HepG2 (cell line): ENCODE data around the gene COX15. TPM values are rescaled to one million over a fixed set of nuclear protein-coding genes. Genes with fewer than 3 reads are reported as not detected.
A peak's percentile ranks its signal among the peaks of the same experiment; 100 is the strongest.

Experiments used
- ATAC-seq: fragments of 200-7000 bp; cut with Tn5 transposase; 3 replicates; pipeline ENCODE4 v1.9.1; 2020; ENCODE audit warnings: mild to moderate bottlenecking, moderate library complexity
- BruUV-seq: library from RNA; stranded (reverse); fragments of 400-500 nt; replicated peaks from 2 replicates; lab custom pipeline; 2021; lab: Mats Ljungman, UMichigan
- CTCF ChIA-PET: fragments of 300-600 bp; formaldehyde crosslinking; extraction: SDS; loops from one replicate; lab custom pipeline; 2021; ENCODE audit warnings: low total read pairs, inconsistent platforms, low intra/inter-chr PET ratio; lab: Yijun Ruan, JAX
- POLR2A ChIA-PET: fragments of 350-600 bp; sonication (Branson Sonifier 250); formaldehyde crosslinking; loops from one replicate; lab custom pipeline; 2020; ENCODE audit warnings: antibody characterized with exemption, inconsistent platforms; lab: Yijun Ruan, JAX
- DNase-seq: peaks from one replicate; pipeline ENCODE4 v3.0.0-alpha.2; 2015; ENCODE audit warnings: low spot score
- FAIRE-seq: peaks from 3 replicates; lab custom pipeline; 2011; peaks lifted over from hg19 to GRCh38; lab: Jason Lieb, UNC
- H2AFZ ChIP-seq: one replicate; pipeline ENCODE4 v1.6.1; 2011; ENCODE audit warnings: low read length, inconsistent platforms
- H3K27ac ChIP-seq: fragments of 300-600 bp; 3 replicates; pipeline ENCODE4 v1.8.0; 2011; ENCODE audit warnings: mixed run types, mild to moderate bottlenecking, mixed read lengths, low read length, inconsistent platforms; ENCODE audit not compliant: insufficient read depth; ENCODE audit errors: extremely low read length
- H3K27me3 ChIP-seq, 2 experiments: fragments of 200-600 bp in 1 of 2; 2 replicates in 1 of 2; 3 replicates in 1 of 2; pipeline versions ENCODE4 v1.6.0 to v1.8.0; 2011; ENCODE audit warnings: low read length in 2 of 2, mild to moderate bottlenecking in 2 of 2, moderate library complexity in 2 of 2, inconsistent platforms in 1 of 2; ENCODE audit not compliant: insufficient read depth in 2 of 2, control insufficient read depth in 1 of 2
- H3K36me3 ChIP-seq, 2 experiments: fragments of 200-600 bp in 1 of 2; replicated peaks in 1 of 2; 2 replicates in 1 of 2; 3 replicates in 1 of 2; pipeline versions ENCODE4 v1.5.1 to v1.8.0; 2011; ENCODE audit warnings: low read length in 2 of 2, inconsistent platforms in 1 of 2; ENCODE audit not compliant: insufficient read depth in 2 of 2, control insufficient read depth in 1 of 2
- H3K4me1 ChIP-seq: 2 replicates; pipeline ENCODE4 v1.5.1; 2012; ENCODE audit warnings: low read length, inconsistent platforms; ENCODE audit not compliant: insufficient read depth
- H3K4me2 ChIP-seq: 2 replicates; pipeline ENCODE4 v1.6.0; 2011; ENCODE audit warnings: low read depth, low read length, inconsistent platforms
- H3K4me3 ChIP-seq, 3 experiments: fragments of 200-600 bp in 1 of 3; sonication (generic), shearing (Covaris generic) in 1 of 3; replicated peaks in 1 of 3; 2 replicates each; pipeline ENCODE4 v1.5.1; 2011 to 2016; ENCODE audit warnings: low read length in 3 of 3, inconsistent platforms in 2 of 3, low read depth in 2 of 3, mild to moderate bottlenecking in 2 of 3, control low read depth in 1 of 3, mixed read lengths in 1 of 3; ENCODE audit not compliant: insufficient read depth in 1 of 3
- H3K79me2 ChIP-seq: one replicate; pipeline ENCODE4 v1.6.1; 2011; ENCODE audit warnings: low read length, inconsistent platforms; ENCODE audit not compliant: insufficient read depth
- H3K9ac ChIP-seq: 2 replicates; pipeline ENCODE4 v1.6.0; 2011; ENCODE audit warnings: mild to moderate bottlenecking, low read depth, low read length, inconsistent platforms; ENCODE audit not compliant: insufficient read depth
- H3K9me3 ChIP-seq: 2 replicates; pipeline ENCODE4 v1.5.1; 2012; ENCODE audit warnings: mild to moderate bottlenecking, low read length
- H4K20me1 ChIP-seq: 2 replicates; pipeline ENCODE4 v1.6.0; 2011; ENCODE audit warnings: inconsistent platforms, mild to moderate bottlenecking, low read length, moderate library complexity; ENCODE audit not compliant: insufficient read depth
- ELF3 ChIP-seq: IDR thresholded peaks from 2 replicates; pipeline ENCODE4 v1.6.1; 2016; ENCODE audit warnings: missing genetic modification reagents, missing compliant biosample characterization
- HNRNPH1 ChIP-seq: fragments of 200-400 bp; formaldehyde crosslinking; optimal IDR thresholded peaks from 2 replicates; pipeline ENCODE3; 2017; ENCODE audit warnings: mild to moderate bottlenecking, low read depth, low read length
- MAFF ChIP-seq: IDR thresholded peaks from 2 replicates; pipeline ENCODE4 v1.6.1; 2011; ENCODE audit warnings: low read depth, low read length, improper control_type of control experiment
- MAFK ChIP-seq, 2 experiments: IDR thresholded peaks in 1 of 2; conservative IDR thresholded peaks in 1 of 2; 2 replicates each; pipeline ENCODE4 v1.6.1; 2011; ENCODE audit warnings: improper control_type of control experiment in 2 of 2, low read length in 2 of 2
- MXD3 ChIP-seq: IDR thresholded peaks from 2 replicates; pipeline ENCODE4 v1.6.1; 2016; ENCODE audit warnings: mild to moderate bottlenecking, missing biosample characterization, missing genetic modification reagents
- STAT6 ChIP-seq: sonication (generic); formaldehyde crosslinking; IDR thresholded peaks from 2 replicates; pipeline ENCODE4 v1.4.0; 2020; ENCODE audit warnings: missing genetic modification reagents, mild to moderate bottlenecking, borderline replicate concordance
- TEF ChIP-seq: sonication (generic); formaldehyde crosslinking; IDR thresholded peaks from 2 replicates; pipeline ENCODE4 v1.5.0; 2020; ENCODE audit warnings: missing genetic modification reagents
- ZFP1 ChIP-seq: IDR thresholded peaks from 2 replicates; pipeline ENCODE4 v1.6.1; 2016
- ZNF30 ChIP-seq: sonication (generic); formaldehyde crosslinking; IDR thresholded peaks from 2 replicates; pipeline ENCODE4 v1.5.0; 2020; ENCODE audit warnings: mild to moderate bottlenecking, missing genetic modification reagents
- WGBS: methylation state at CpG from one replicate; pipeline ENCODE4 v1.1.6; 2017; ENCODE audit warnings: low lambda C conversion rate; 5-methylcytosine and 5-hydroxymethylcytosine counted together
- in situ Hi-C: cut with HindIII; loops from 2 replicates; pipeline ENCODE4 v1.10.0; 2017; ENCODE audit warnings: low pct_unique_long_range_greater_than_20kb; ENCODE audit not compliant: extremely low pct_ligation_motif_present
- intact Hi-C: fragments of 100-400 bp; cut with micrococcal nuclease; formaldehyde crosslinking; loops from one replicate; pipeline ENCODE4 v1.10.0; 2022; ENCODE audit not compliant: unreplicated experiment
- polyA plus RNA-seq, 8 experiments: library from polyadenylated mRNA; depleted of rRNA in 3 of 8; stranded (reverse) in 7 of 8; unstranded in 1 of 8; fragments of >200 nt; fragmentation: Illumina TruSeq in 4 of 8; extraction: Trizol in 4 of 8; gene quantifications; 2 replicates each; pipeline versions ENCODE4 v1.2.1 to v1.2.3, GENCODE V29; 2011 to 2016; ENCODE audit warnings: low read depth in 4 of 8, missing spikeins in 1 of 8, mixed read lengths in 1 of 8; ENCODE audit not compliant: insufficient read depth in 1 of 8
- total RNA-seq, 5 experiments: library from RNA; depleted of rRNA; stranded (reverse); fragments of >200 nt; fragmentation: Illumina TruSeq; extraction: Trizol; gene quantifications; 2 replicates each; pipeline ENCODE4 v1.2.3, GENCODE V29; 2016; ENCODE audit warnings: low read depth in 1 of 5

Gene COX15
- total and polyA plus RNA-seq, 2 of the 13 experiments (the other 11 are each of a cell fraction or from before 2014, with no cell fraction given), result 19.2 to 44.7 TPM

GRCh38 chr10:99740933-99741559 is 9.1 kb upstream of the COX15 start:
- H3K36me3 ChIP-seq, result peaks cover 14 to 71% of the 10 kb centered on the region in 2 experiments

GRCh38 chr10:99740260-99740659 is 8.3 kb upstream of the COX15 start:
- ATAC-seq (no peak), FAIRE-seq (no peak), DNase-seq (no peak)
- Histone ChIP-seq H3K36me3 (peaks cover 14 to 66% of the 10 kb centered on the region in 2 experiments), H2AFZ (no peak overlapping the region), H3K4me2 (no peak overlapping the region), H3K9me3 (peaks cover 14% of the 10 kb centered on the region), H3K27me3 (no peaks in the 10 kb centered on the region), H3K27ac (no peak overlapping the region), H3K4me3 (no peak overlapping the region), H3K4me1 (peaks cover 6% of the 10 kb centered on the region; the same call in 1 of the 2 replicates), H3K9ac (no peak overlapping the region), H4K20me1 (no peaks in the 10 kb centered on the region), H3K79me2 (peaks cover 13% of the 10 kb centered on the region)
- 97% methylated on average over 2 of the region's 2 CpGs for WGBS
- BruUV-seq, result no TSS peak
- intact Hi-C loops, result no loop called here
- POLR2A ChIA-PET, result no interaction called here
- CTCF ChIA-PET, result no interaction called here
- in situ Hi-C loops, result no loop called here
- TF ChIP-seq ZFP1 (CRISPR knock-in tag), result peak; percentile 98
- TF ChIP-seq STAT6 (CRISPR knock-in tag), result no peak

More at GRCh38 chr10:99740933-99741559, 9.1 kb upstream of the COX15 start:
- Histone ChIP-seq H3K27ac (no peak overlapping the region), H4K20me1 (no peaks in the 10 kb centered on the region), H3K9me3 (peaks cover 14% of the 10 kb centered on the region), H2AFZ (no peak overlapping the region), H3K79me2 (peaks cover 13% of the 10 kb centered on the region), H3K27me3 (no peaks in the 10 kb centered on the region), H3K9ac (no peak overlapping the region), H3K4me3 (no peak overlapping the region), H3K4me1 (peaks cover 6% of the 10 kb centered on the region; the same call in 1 of the 2 replicates), H3K4me2 (no peak overlapping the region)
- DNase-seq, result no peak
- no peak for FAIRE-seq
- CTCF ChIA-PET, result no interaction called here
- POLR2A ChIA-PET, result no interaction called here
- in situ Hi-C loops (no loop called here), intact Hi-C loops (no loop called here)
- ATAC-seq, result no peak
- WGBS, result 97% methylated on average over 3 of the region's 3 CpGs
- no TSS peak for BruUV-seq
- peak; percentile 91 for TF ChIP-seq MAFF
- TF ChIP-seq ELF3 (CRISPR knock-in tag), result no peak
- TF ChIP-seq MAFK (conservative IDR thresholded peaks at IDR 0.05 in 1 of 2, IDR thresholded peaks at IDR 0.05 in 1 of 2; ENCODE audit: low read length in 2 of 2), result peak; percentile 92 to 94
- no peak for TF ChIP-seq TEF (CRISPR knock-in tag)
- no peak for TF ChIP-seq ZNF30 (CRISPR knock-in tag)
- no peak for TF ChIP-seq HNRNPH1
- TF ChIP-seq MXD3, result no peak
